GM12873 (cell line): ENCODE measurements around the gene NUP93.

Experiments
- TF ChIP-seq, protein P1 (sequence below): IDR thresholded peaks from 2 replicates; pipeline ENCODE4 v1.5.1; 2012; ENCODE audit warnings: low read depth, mild to moderate bottlenecking, moderate library complexity, low read length, control low read depth; ENCODE audit not compliant: insufficient read depth; ENCODE audit errors: missing control alignments

NUP93 gene

GRCh38 chr16:56783344-56783743 lies 53.4 kb downstream of the NUP93 start:
- TF ChIP-seq, protein P1, sequence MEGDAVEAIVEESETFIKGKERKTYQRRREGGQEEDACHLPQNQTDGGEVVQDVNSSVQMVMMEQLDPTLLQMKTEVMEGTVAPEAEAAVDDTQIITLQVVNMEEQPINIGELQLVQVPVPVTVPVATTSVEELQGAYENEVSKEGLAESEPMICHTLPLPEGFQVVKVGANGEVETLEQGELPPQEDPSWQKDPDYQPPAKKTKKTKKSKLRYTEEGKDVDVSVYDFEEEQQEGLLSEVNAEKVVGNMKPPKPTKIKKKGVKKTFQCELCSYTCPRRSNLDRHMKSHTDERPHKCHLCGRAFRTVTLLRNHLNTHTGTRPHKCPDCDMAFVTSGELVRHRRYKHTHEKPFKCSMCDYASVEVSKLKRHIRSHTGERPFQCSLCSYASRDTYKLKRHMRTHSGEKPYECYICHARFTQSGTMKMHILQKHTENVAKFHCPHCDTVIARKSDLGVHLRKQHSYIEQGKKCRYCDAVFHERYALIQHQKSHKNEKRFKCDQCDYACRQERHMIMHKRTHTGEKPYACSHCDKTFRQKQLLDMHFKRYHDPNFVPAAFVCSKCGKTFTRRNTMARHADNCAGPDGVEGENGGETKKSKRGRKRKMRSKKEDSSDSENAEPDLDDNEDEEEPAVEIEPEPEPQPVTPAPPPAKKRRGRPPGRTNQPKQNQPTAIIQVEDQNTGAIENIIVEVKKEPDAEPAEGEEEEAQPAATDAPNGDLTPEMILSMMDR, result no peak

DNA sequence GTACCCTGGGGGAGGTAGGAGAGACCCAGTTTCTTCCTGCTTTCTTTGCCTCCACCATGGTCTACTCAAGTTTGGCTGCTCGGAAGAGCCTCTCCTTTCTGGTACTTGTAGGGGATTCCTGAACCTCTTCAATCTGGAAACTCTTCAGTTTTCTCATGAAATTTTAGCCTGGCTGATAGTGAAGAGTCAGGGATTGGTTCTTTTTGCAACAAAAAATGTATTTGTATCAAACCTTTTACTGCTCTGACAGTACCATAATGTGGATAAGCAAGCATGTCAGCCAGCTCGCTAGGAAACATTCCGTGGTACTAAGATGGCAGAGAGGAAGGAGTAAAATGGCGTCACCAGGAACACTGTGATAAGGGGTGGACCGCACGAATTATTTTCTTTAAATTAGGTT lies 55.4 kb downstream of the NUP93 start:
- TF ChIP-seq, protein P1, result no peak

- TF ChIP-seq, protein P1, result no peak
Observed at GRCh38 chr16:56787167-56787566, 57.2 kb downstream of the NUP93 start.

GRCh38 chr16:56788435-56788834 lies 58.5 kb downstream of the NUP93 start:
- TF ChIP-seq, protein P1, result no peak

GRCh38 chr16:56789360-56789759 lies 59.4 kb downstream of the NUP93 start:
- TF ChIP-seq, protein P1, result peak; percentile 39

DNA sequence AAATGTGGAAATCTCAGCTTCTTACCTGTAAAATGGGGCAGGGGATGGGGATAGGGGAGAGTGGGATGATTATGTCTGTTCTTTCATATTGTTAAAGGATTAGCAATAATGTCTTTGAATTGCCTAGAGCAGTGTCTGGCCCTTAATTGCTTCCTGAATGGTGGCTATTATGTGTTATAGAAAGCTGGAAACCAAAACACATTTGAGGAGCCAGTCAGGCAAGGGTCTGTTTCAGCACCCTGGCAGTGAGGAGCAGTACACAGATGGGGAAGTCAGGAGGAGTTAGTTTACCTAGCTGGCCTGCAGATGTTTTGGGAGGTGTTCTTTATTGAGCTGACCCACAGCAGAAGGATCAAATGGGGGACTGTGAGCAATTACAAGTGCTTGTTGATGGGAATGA lies 63.0 kb downstream of the NUP93 start:
- TF ChIP-seq, protein P1, result no peak

GRCh38 chr16:56793492-56793891 lies 63.6 kb downstream of the NUP93 start:
- TF ChIP-seq, protein P1, result peak; percentile 19
